HCT116 (cell line): ENCODE measurements around the gene C11orf68. TPM values are rescaled to one million over a fixed set of nuclear protein-coding genes. Genes with fewer than 3 reads are reported as not detected.

Experiments
- ATAC-seq: fragments of 200-7000 bp; cut with Tn5 transposase; 2 replicates; pipeline ENCODE4 v1.9.1; 2020; ENCODE audit warnings: mild to moderate bottlenecking, moderate library complexity
- BruUV-seq: library from RNA; stranded (reverse); fragments of 400-500 nt; replicated peaks from 2 replicates; lab custom pipeline; 2021; lab: Mats Ljungman, UMichigan
- CTCF ChIA-PET: fragments of 300-600 bp; sonication (Branson Sonifier 250); formaldehyde crosslinking; loops from one replicate; lab custom pipeline; 2021; ENCODE audit warnings: antibody characterized with exemption; lab: Charles Lee
- POLR2A ChIA-PET: fragments of 300-600, 350-600 bp; sonication (Branson Sonifier 250); formaldehyde crosslinking; loops from one replicate; lab custom pipeline; 2021; ENCODE audit warnings: antibody characterized with exemption; lab: Charles Lee
- RAD21 ChIA-PET, 2 experiments: fragments of 300-600 bp; sonication (Branson Sonifier 250); formaldehyde crosslinking; loops; one replicate each; lab custom pipeline; 2023; ENCODE audit warnings: low total read pairs in 2 of 2; ENCODE audit not compliant: uncharacterized antibody in 2 of 2, unreplicated experiment in 2 of 2, low non-redundant PET in 1 of 2; lab: Charles Lee
- DNase-seq: peaks from one replicate; pipeline ENCODE4 v3.0.0-alpha.2; 2010; ENCODE audit warnings: low read depth, low spot score
- H2AFZ ChIP-seq: fragments of 200-600 bp; shearing (Covaris generic), sonication (generic); 2 replicates; pipeline ENCODE4 v1.6.1; 2017; ENCODE audit warnings: low read depth, mixed run types, mixed read lengths, antibody characterized with exemption, low read length; ENCODE audit not compliant: poor library complexity, severe bottlenecking
- H3K27ac ChIP-seq: 2 replicates; pipeline ENCODE4 v1.5.1; 2012; ENCODE audit warnings: low read depth, low read length
- H3K27me3 ChIP-seq: fragments of 200-600 bp; sonication (generic); 2 replicates; pipeline ENCODE4 v1.6.1; 2016; ENCODE audit warnings: mixed run types, low read length, mixed read lengths; ENCODE audit not compliant: insufficient read depth
- H3K36me3 ChIP-seq, 2 experiments: fragments of 200-500 bp in 1 of 2; fragments of 200-600 bp in 1 of 2; sonication (Bioruptor generic) in 1 of 2; sonication (generic) in 1 of 2; 2 replicates each; pipeline versions ENCODE4 v1.5.1 to v1.6.1; 2014 to 2016; ENCODE audit warnings: low read length in 2 of 2, inconsistent platforms in 1 of 2, mixed read lengths in 1 of 2, mixed run types in 1 of 2; ENCODE audit not compliant: insufficient read depth in 2 of 2, control insufficient read depth in 1 of 2
- H3K4me1 ChIP-seq, 2 experiments: fragments of 200-600 bp in 1 of 2; sonication (generic) in 1 of 2; 2 replicates each; pipeline versions ENCODE4 v1.5.1 to v1.6.1; 2012 to 2017; ENCODE audit warnings: low read length in 2 of 2, inconsistent platforms in 1 of 2, mild to moderate bottlenecking in 1 of 2, mixed read lengths in 1 of 2, mixed run types in 1 of 2, moderate library complexity in 1 of 2; ENCODE audit not compliant: insufficient read depth in 2 of 2, control insufficient read depth in 1 of 2
- H3K4me2 ChIP-seq: fragments of 200-600 bp; sonication (generic); 2 replicates; pipeline ENCODE4 v1.6.1; 2017; ENCODE audit warnings: mixed run types, low read length, mixed read lengths
- H3K4me3 ChIP-seq, 2 experiments: fragments of 200-600 bp in 1 of 2; sonication (generic) in 1 of 2; replicated peaks in 1 of 2; 2 replicates each; pipeline ENCODE4 v1.5.1; 2011 to 2016; ENCODE audit warnings: low read length in 2 of 2, control low read depth in 1 of 2, low read depth in 1 of 2, mild to moderate bottlenecking in 1 of 2, mixed read lengths in 1 of 2, mixed run types in 1 of 2
- H3K79me2 ChIP-seq: fragments of 200-600 bp; sonication (generic); 2 replicates; pipeline ENCODE4 v1.6.1; 2017; ENCODE audit warnings: mild to moderate bottlenecking, mixed run types, low read length, moderate library complexity, mixed read lengths; ENCODE audit not compliant: insufficient read depth
- H3K9ac ChIP-seq: fragments of 200-600 bp; sonication (generic); 2 replicates; pipeline ENCODE4 v1.6.1; 2016; ENCODE audit warnings: low read length, mixed read lengths
- H3K9me2 ChIP-seq: fragments of 200-600 bp; sonication (generic), shearing (Covaris generic); 2 replicates; pipeline ENCODE4 v1.6.1; 2017; ENCODE audit warnings: mixed run types, mild to moderate bottlenecking, moderate library complexity; ENCODE audit not compliant: insufficient read depth
- H3K9me3 ChIP-seq, 2 experiments: fragments of 200-500 bp in 1 of 2; fragments of 200-600 bp in 1 of 2; sonication (Bioruptor generic) in 1 of 2; sonication (generic) in 1 of 2; 2 replicates each; pipeline ENCODE4 v1.6.1; 2014 to 2017; ENCODE audit warnings: low read length in 2 of 2, mixed read lengths in 2 of 2, inconsistent platforms in 1 of 2, low read depth in 1 of 2, mild to moderate bottlenecking in 1 of 2, mixed run types in 1 of 2, moderate library complexity in 1 of 2; ENCODE audit not compliant: control insufficient read depth in 1 of 2, insufficient read depth in 1 of 2
- H4K20me1 ChIP-seq: fragments of 200-600 bp; sonication (generic), shearing (Covaris generic); 2 replicates; pipeline ENCODE4 v1.6.1; 2017; ENCODE audit warnings: mixed run types, mild to moderate bottlenecking, moderate library complexity; ENCODE audit not compliant: insufficient read depth
- CEBPB ChIP-seq: IDR thresholded peaks from 2 replicates; pipeline ENCODE4 v1.6.1; 2012; ENCODE audit warnings: low read depth
- EZH2 ChIP-seq: fragments of 200-600 bp; sonication (generic); IDR thresholded peaks from 2 replicates; pipeline ENCODE4 v1.6.1; 2017; ENCODE audit warnings: antibody characterized with exemption, mixed run types
- MAX ChIP-seq: IDR thresholded peaks from 2 replicates; pipeline ENCODE4 v1.6.1; 2012
- RAD21 ChIP-seq: IDR thresholded peaks from 2 replicates; pipeline ENCODE4 v1.6.1; 2012; ENCODE audit warnings: low read depth, mild to moderate bottlenecking
- REST ChIP-seq: IDR thresholded peaks from 2 replicates; pipeline ENCODE4 v1.6.1; 2012; ENCODE audit warnings: low read depth
- SRF ChIP-seq: IDR thresholded peaks from 2 replicates; pipeline ENCODE4 v1.6.1; 2012; ENCODE audit warnings: low read depth
- TCF7L2 ChIP-seq: IDR thresholded peaks from 2 replicates; pipeline ENCODE4 v1.7.0; 2011; ENCODE audit warnings: borderline replicate concordance, inconsistent platforms; ENCODE audit not compliant: insufficient read depth, insufficient read length; ENCODE audit errors: extremely low read depth
- YY1 ChIP-seq: IDR thresholded peaks from 2 replicates; pipeline ENCODE4 v1.6.1; 2011; ENCODE audit warnings: low read length, low read depth, moderate library complexity, mild to moderate bottlenecking; ENCODE audit not compliant: insufficient replicate concordance; ENCODE audit errors: extremely low read depth
- ZFX ChIP-seq: fragments of 450-650 bp; IDR thresholded peaks from 2 replicates; pipeline ENCODE4 v1.6.1; 2017
- intact Hi-C: fragments of 100-400 bp; cut with micrococcal nuclease; formaldehyde crosslinking; loops from 2 replicates; pipeline ENCODE4 v1.10.0; 2022
- total RNA-seq: library from RNA; stranded (reverse); gene quantifications from one replicate; pipeline ENCODE4 v1.2.1, GENCODE V29; 2021; ENCODE audit not compliant: unreplicated experiment

The C11orf68 gene
- total RNA-seq, 1 experiment from 2014 or later: 49.8 TPM

DNA sequence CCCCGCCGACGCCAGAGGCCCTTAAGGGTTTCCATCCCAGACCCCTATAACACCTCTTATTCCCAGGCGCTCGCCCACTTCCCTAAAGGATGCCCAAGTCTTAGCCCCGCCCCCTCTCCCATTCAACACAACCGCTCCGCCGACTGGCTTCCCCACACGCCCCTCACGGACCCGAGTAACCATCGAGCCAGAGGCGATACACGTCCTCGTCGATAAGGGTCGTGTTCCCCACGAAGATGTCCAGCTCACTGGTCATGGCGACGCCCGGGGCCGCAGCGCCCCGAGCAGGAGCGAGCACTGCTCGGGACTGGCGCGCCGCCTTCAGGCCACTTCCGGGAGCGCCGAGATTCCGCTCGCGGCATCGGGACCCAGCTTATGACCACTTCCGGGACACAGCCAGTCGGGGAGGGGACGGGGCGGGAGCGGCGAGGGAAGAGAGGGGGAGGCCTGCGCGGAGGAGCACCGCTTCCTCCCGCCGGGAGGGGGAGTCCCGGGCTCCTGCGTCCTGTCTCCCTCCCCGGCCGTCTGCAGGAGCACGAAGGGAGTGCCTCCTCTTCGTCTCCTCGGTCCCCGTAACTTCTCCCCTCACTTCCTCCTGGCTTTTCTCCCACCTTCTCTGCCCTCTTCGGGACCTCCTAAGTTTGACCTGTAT is 30.6 kb downstream of the C11orf68 start, which contains the start of gene FIBP (continued):
- TF ChIP-seq TCF7L2 (peak; percentile 8), MAX (no peak), REST (no peak), EZH2 (no peak), RAD21 (no peak), CEBPB (no peak), SRF (no peak), YY1 (peak; percentile 66)

- Histone ChIP-seq H3K27me3 (no peaks in the 10 kb centered on the region), H3K9ac (peak overlapping the region; percentile 87), H3K4me3 (peak overlapping the region; percentile 90 to 92), H3K4me2 (peak overlapping the region; percentile 98), H3K79me2 (peaks cover 52% of the 10 kb centered on the region), H4K20me1 (no peaks in the 10 kb centered on the region), H3K9me3 (no peaks in the 10 kb centered on the region), H2AFZ (no peak overlapping the region)
- ATAC-seq: no peak
- ChIA-PET RAD21 (interaction anchor here (0.6 to 3.0 kb wide), 9 partner anchors 16 to 175 kb away, joined by 3 to 10 read pairs (median 4); partner anchors contain the start of gene KAT5 (in 1 of the 2)), CTCF (interaction anchor here (0.6 to 6.5 kb wide), 25 partner anchors 9 to 255 kb away, joined by 3 to 82 read pairs (median 4); partner anchors contain the start of genes CFL1, CST6, KAT5 and MUS81)
- TSS peak; percentile 39 for BruUV-seq
- DNase-seq: no peak
- 0 out of 2 replicates have a peak, but pooled peaks have one; percentile 32 for TF ChIP-seq ZFX
- TF ChIP-seq SRF: no peak
- TF ChIP-seq, all 23 proteins: peak for 1
- Histone ChIP-seq H3K9me2 (no peaks in the 10 kb centered on the region), H3K36me3 (peaks cover 14 to 45% of the 10 kb centered on the region in 2 experiments), H3K4me1 (peaks cover 18 to 68% of the 10 kb centered on the region in 2 experiments), H3K27ac (peak overlapping the region; percentile 97)
- intact Hi-C loops: loop anchor here (2.0 kb wide), 2 partner anchors 73 to 175 kb away; partner anchors contain the start of genes KAT5 and SART1
- POLR2A ChIA-PET: interaction anchor here (0.6 to 8.5 kb wide), 12 partner anchors 14 to 176 kb away, joined by 3 to 124 read pairs (median 8); partner anchors contain the start of genes CFL1, FOSL1, KAT5 and MUS81
Observed at GRCh38 chr11:65887723-65888162, 31.1 kb downstream of the C11orf68 start.
